PC-3 (cell line): ENCODE results near the gene CIBAR2.

Source experiments
- EZH2 ChIP-seq: fragments of 300-600 bp; sonication (generic); IDR thresholded peaks from one replicate; pipeline ENCODE4 v1.6.1; 2017; ENCODE audit warnings: antibody characterized with exemption, mild to moderate bottlenecking, low read length; ENCODE audit not compliant: unreplicated experiment
- TF ChIP-seq, protein P1 (sequence below): fragments of 300-600 bp; sonication (generic); conservative IDR thresholded peaks from 2 replicates; pipeline ENCODE4 v1.5.1; 2017; ENCODE audit warnings: antibody characterized with exemption, low read depth, mild to moderate bottlenecking, low read length

DNA sequence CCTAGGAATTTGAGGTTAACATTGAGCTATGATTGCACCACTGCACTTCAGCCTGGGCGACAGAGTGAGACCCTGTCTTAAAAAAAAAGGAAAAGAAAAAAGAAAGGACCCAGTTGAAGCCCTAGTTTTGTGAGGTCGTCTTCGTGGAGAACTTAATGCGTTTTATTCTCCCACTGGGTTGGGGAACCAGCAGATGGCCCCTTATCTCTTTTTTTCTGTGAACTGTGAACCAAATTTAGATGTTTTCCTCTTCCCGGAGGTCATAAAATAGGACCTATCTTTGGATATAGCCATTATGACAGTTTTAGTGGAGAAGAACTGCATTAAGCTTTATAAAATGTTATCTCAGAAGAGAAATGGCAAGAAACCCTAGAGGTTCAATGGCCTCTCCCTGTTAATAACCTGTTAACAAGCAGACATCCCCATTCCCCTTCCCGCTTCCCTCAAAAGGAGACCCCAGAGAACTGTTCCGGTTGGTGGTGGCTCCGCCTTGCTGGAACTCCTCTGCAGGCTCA, 61.1 kb downstream of the CIBAR2 start:
- TF ChIP-seq, protein P1, sequence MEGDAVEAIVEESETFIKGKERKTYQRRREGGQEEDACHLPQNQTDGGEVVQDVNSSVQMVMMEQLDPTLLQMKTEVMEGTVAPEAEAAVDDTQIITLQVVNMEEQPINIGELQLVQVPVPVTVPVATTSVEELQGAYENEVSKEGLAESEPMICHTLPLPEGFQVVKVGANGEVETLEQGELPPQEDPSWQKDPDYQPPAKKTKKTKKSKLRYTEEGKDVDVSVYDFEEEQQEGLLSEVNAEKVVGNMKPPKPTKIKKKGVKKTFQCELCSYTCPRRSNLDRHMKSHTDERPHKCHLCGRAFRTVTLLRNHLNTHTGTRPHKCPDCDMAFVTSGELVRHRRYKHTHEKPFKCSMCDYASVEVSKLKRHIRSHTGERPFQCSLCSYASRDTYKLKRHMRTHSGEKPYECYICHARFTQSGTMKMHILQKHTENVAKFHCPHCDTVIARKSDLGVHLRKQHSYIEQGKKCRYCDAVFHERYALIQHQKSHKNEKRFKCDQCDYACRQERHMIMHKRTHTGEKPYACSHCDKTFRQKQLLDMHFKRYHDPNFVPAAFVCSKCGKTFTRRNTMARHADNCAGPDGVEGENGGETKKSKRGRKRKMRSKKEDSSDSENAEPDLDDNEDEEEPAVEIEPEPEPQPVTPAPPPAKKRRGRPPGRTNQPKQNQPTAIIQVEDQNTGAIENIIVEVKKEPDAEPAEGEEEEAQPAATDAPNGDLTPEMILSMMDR: no peak
- no peak for TF ChIP-seq EZH2
